OCI-LY3 (cell line): ENCODE data around the gene ARID1B.

ENCODE experiments used
- CTCF ChIP-seq: fragments of 200-600, 300-600 bp; sonication (generic); IDR thresholded peaks from 2 replicates; pipeline ENCODE4 v1.5.1; 2014; ENCODE audit warnings: antibody characterized with exemption, low read length, low read depth
- EZH2phosphoT487 ChIP-seq: fragments of 200-600 bp; shearing (Covaris generic); IDR thresholded peaks from 2 replicates; pipeline ENCODE4 v1.6.1; 2018; ENCODE audit warnings: antibody characterized with exemption, mixed run types, low read depth

DNA sequence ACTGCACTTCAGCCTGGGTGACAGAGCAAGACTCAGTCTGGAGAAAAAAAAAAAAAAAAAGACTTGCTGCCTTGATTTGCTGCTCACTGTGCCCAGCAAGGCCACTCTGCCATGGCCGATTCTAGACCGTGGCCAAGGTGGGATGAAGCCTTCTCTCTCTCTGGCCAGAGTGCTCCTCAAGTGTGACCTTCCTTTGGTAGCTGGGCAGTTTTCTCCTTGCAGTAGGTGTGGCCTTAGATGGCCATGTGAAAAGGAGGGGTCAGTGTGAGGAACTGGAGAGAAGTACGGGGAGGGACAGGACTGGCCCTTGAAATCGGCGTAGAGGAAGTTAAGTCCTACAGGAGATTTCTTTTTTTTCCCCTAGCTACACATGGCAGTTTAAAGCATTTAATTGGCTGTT is 272.0 kb downstream of the ARID1B start:
- no peak for TF ChIP-seq EZH2phosphoT487
- no peak for TF ChIP-seq CTCF
